Measurements from ENCODE around the gene ELP1. TPM values are rescaled to one million over a fixed set of nuclear protein-coding genes. Genes with fewer than 3 reads are reported as not detected.

ELP1 gene
- total RNA-seq, 1 donor = 17.2 TPM

DNA sequence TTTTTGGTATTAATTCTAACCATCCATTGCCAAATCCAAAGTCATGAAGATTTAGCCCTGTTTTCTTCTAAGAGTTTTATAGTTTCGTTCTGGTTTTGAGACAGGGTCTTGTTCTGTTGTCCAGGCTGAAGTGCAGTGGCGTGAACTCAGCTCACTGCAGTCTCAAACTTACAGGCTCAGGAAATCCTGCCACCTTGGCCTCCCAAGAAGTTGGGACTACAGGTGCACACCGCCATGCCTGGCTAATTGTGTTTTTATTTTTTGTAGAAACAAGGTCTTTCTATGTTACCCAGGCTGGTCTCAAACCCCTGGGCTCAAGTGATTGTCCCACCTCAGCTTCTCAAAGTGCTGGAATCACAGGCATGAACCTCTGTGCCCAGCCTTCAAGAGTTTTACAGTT is 50.8 kb downstream of the ELP1 start:
- DNase-seq (ENCODE audit: low read depth in 2 of 3, low spot score in 2 of 3) = no peak

- DNase-seq (ENCODE audit: low read depth in 2 of 3, low spot score in 2 of 3) = no peak
Measured at GRCh38 chr9:108882052-108882888, 51.7 kb downstream of the ELP1 start.

GRCh38 chr9:108880738-108881316 is 53.1 kb downstream of the ELP1 start:
- DNase-seq (ENCODE audit: low read depth in 2 of 3, low spot score in 2 of 3) = no peak

DNA sequence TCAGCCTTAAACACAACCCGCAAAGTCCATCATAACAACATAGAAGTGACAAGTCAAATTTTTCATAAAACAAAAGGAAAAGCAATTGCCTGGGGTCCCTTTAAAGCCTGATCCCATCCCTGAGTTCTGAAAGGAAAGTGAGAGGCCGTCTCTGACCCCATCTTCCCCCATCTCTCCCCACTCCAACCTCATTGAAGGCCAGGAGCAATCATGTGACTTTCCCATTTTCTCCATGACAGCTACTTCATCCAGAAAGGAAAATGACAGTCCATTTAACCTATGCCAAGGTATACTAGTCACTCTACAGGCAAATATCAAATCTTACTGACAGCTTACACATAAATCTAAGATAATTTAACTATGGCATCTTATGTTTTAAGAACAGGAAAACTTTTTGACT is 56.4 kb downstream of the ELP1 start:
- no peak for DNase-seq (ENCODE audit: low read depth in 2 of 3, low spot score in 2 of 3)

DNA sequence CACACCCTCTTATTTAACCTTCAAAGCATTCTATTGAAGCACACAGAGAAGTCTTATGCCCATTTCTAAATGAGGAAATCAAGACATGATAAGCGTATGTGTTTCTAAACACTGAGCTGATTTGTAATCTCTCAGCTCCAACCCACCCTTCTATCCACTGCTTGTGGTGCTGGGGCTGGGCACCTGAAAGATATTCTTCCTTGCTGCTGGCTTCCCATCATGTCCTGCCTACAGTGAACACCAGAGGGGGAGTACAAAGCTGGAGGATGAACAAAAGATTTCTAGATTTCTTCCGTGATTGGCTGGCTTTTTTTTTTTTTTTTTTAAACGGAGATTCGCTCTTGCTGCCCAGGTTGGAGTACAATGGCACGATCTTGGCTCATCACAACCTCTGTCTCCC is 57.5 kb downstream of the ELP1 start:
- DNase-seq (ENCODE audit: low read depth in 2 of 3, low spot score in 2 of 3) = no peak

- DNase-seq (ENCODE audit: low read depth in 2 of 3, low spot score in 2 of 3) = no peak
Measured at GRCh38 chr9:108874058-108874788, 59.7 kb downstream of the ELP1 start.

- DNase-seq (ENCODE audit: low read depth in 2 of 3, low spot score in 2 of 3) = no peak
Measured at GRCh38 chr9:108869092-108869725, 64.7 kb downstream of the ELP1 start.

- DNase-seq (ENCODE audit: low read depth in 2 of 3, low spot score in 2 of 3) = no peak
Measured at GRCh38 chr9:108867829-108868228, 66.1 kb downstream of the ELP1 start.

GRCh38 chr9:108867116-108867515 is 66.8 kb downstream of the ELP1 start:
- DNase-seq (ENCODE audit: low read depth in 2 of 3, low spot score in 2 of 3) = no peak

- no peak for DNase-seq (ENCODE audit: low read depth in 2 of 3, low spot score in 2 of 3)
Measured at GRCh38 chr9:108866001-108866420, 67.9 kb downstream of the ELP1 start.

- no peak for DNase-seq (ENCODE audit: low read depth in 2 of 3, low spot score in 2 of 3)
Measured at GRCh38 chr9:108865037-108865436, 68.9 kb downstream of the ELP1 start.

GRCh38 chr9:108864446-108864845 is 69.5 kb downstream of the ELP1 start:
- no peak for DNase-seq (ENCODE audit: low read depth in 2 of 3, low spot score in 2 of 3)

GRCh38 chr9:108863891-108864290 is 70.0 kb downstream of the ELP1 start:
- DNase-seq (ENCODE audit: low read depth in 2 of 3, low spot score in 2 of 3) = no peak

- no peak for DNase-seq (ENCODE audit: low read depth in 2 of 3, low spot score in 2 of 3)
Measured at GRCh38 chr9:108861997-108862396, 71.9 kb downstream of the ELP1 start, which contains the start of gene ACTL7A. Gene ACTL7A, plus strand, starts transcription at chr9:108862266. Its CDS starts 57 bp downstream, at chr9:108862323.

- DNase-seq (ENCODE audit: low read depth in 2 of 3, low spot score in 2 of 3) = no peak
Measured at GRCh38 chr9:108861464-108861863, 72.5 kb downstream of the ELP1 start.

DNA sequence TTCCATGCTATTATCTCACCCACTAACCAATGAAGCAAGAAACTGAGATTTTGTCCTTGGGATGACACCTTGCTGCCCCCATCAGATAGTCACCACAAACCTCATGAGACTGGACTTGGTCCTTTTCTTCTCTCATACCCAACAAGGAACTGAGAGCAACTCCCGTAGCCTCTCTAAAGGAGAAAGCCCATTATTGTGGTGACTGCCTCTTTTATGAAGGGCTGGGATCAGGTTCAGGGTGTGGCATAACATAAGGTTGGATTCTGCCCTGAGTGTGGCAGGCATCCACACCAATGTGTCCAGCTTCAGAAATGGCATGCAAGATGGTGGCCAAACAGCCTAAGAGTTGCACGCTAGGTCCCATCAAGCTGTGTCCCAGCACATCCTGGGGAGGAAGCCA is 73.2 kb downstream of the ELP1 start:
- DNase-seq (ENCODE audit: low read depth in 2 of 3, low spot score in 2 of 3) = no peak

GRCh38 chr9:108860354-108860753 is 73.6 kb downstream of the ELP1 start:
- no peak for DNase-seq (ENCODE audit: low read depth in 2 of 3, low spot score in 2 of 3)

DNA sequence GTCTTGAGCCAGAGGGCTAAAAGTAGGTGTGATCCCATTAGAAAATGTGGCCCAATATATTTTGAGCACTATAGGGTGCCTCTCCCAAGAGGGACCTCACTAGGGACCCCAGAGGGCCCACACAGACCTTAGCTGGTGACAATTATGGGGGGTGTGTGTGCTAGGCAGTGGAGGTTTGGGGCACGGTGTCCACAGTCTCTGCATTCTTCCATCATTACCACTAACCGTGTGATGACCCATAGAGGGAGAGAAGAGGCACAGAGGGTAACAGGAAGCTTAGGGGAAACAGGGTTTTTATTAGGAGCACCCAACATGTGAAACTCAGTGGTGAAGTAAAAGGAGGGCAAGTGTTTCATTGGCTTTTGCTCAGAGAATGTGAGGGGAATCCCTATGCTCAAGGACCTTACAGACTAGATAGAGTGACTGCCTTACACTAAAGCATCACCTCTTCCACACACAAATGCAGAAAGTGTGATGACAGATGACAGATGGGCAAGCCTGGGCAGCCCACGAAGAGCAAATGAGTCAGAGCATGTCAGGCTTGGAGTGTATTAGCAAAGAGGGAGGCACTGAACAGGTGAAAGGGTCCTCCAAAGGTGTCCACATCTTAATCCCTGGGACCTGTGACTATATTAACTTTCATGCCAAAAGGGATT is 74.3 kb downstream of the ELP1 start:
- DNase-seq (ENCODE audit: low read depth in 2 of 3, low spot score in 2 of 3) = no peak

- DNase-seq (ENCODE audit: low read depth in 2 of 3, low spot score in 2 of 3) = no peak
Measured at GRCh38 chr9:108857572-108857971, 76.4 kb downstream of the ELP1 start.

GRCh38 chr9:108855888-108856287 is 78.0 kb downstream of the ELP1 start, which contains the start of gene ACTL7B:
Gene ACTL7B, minus strand, starts transcription at chr9:108855986. Its CDS starts 56 bp downstream, at chr9:108855930.
- no peak for DNase-seq (ENCODE audit: low read depth in 2 of 3, low spot score in 2 of 3)

GRCh38 chr9:108855529-108855886 is 78.4 kb downstream of the ELP1 start:
- no peak for DNase-seq (ENCODE audit: low read depth in 2 of 3, low spot score in 2 of 3)
